Activated CD4-positive, alpha-beta memory T cell treated with anti-CD3 and anti-CD28 coated beads, Interleukin-2, amount 10 ng/mL, durations not matched to agents 7 days and 5 days (primary cell): ENCODE results near the gene ARHGAP6. TPM values are rescaled to one million over a fixed set of nuclear protein-coding genes. Genes with fewer than 3 reads are reported as not detected.

ENCODE experiments used
- CTCF ChIA-PET: fragments of 350-600 bp; sonication (Branson Sonifier 250); formaldehyde crosslinking; loops from one replicate; lab custom pipeline; 2021; ENCODE audit warnings: antibody characterized with exemption, inconsistent platforms; lab: Charles Lee
- POLR2A ChIA-PET: fragments of 350-600 bp; sonication (Branson Sonifier 250); formaldehyde crosslinking; loops from one replicate; lab custom pipeline; 2021; ENCODE audit warnings: antibody characterized with exemption; lab: Charles Lee
- DNase-seq: peaks from one replicate; pipeline ENCODE4 v3.0.0-alpha.2; 2020
- H3K27ac Mint-ChIP-seq: one replicate; pipeline ENCODE4 v1.8.0; 2021; ENCODE audit warnings: mild to moderate bottlenecking, mixed read lengths
- H3K27me3 Mint-ChIP-seq: one replicate; pipeline ENCODE4 v1.8.0; 2021; ENCODE audit warnings: mixed read lengths
- H3K36me3 Mint-ChIP-seq: one replicate; pipeline ENCODE4 v1.8.0; 2021; ENCODE audit warnings: low read depth, mixed read lengths
- H3K4me1 Mint-ChIP-seq: one replicate; pipeline ENCODE4 v1.8.0; 2021; ENCODE audit warnings: mixed read lengths
- H3K4me3 Mint-ChIP-seq: one replicate; pipeline ENCODE4 v1.8.0; 2021; ENCODE audit warnings: mild to moderate bottlenecking, mixed read lengths
- H3K9me3 Mint-ChIP-seq: one replicate; pipeline ENCODE4 v1.8.0; 2021; ENCODE audit warnings: mixed read lengths
- total RNA-seq, 2 experiments: library from RNA; stranded (reverse); gene quantifications; one replicate each; pipeline ENCODE4 v1.2.3, GENCODE V29; 2021

ARHGAP6 gene
- total RNA-seq, 2 experiments from 2014 or later = not detected

GRCh38 chrX:11185861-11186260 is 479.9 kb downstream of the ARHGAP6 start:
- H3K9me3 Mint-ChIP-seq = no peaks in the 10 kb centered on the region
- ChIA-PET CTCF (no interaction called here), POLR2A (no interaction called here)
- H3K4me1 Mint-ChIP-seq = no peaks in the 10 kb centered on the region
- DNase-seq = no peak
- H3K4me3 Mint-ChIP-seq = no peak overlapping the region
- no peaks in the 10 kb centered on the region for H3K27me3 Mint-ChIP-seq
- H3K36me3 Mint-ChIP-seq = no peaks in the 10 kb centered on the region
- H3K27ac Mint-ChIP-seq = no peak overlapping the region

GRCh38 chrX:11180571-11180970 is 485.1 kb downstream of the ARHGAP6 start:
- no peaks in the 10 kb centered on the region for H3K36me3 Mint-ChIP-seq
- H3K27me3 Mint-ChIP-seq = no peaks in the 10 kb centered on the region
- POLR2A ChIA-PET = no interaction called here
- H3K27ac Mint-ChIP-seq = no peak overlapping the region
- DNase-seq = no peak
- H3K4me3 Mint-ChIP-seq = no peak overlapping the region
- no peaks in the 10 kb centered on the region for H3K9me3 Mint-ChIP-seq
- no peaks in the 10 kb centered on the region for H3K4me1 Mint-ChIP-seq
- CTCF ChIA-PET = no interaction called here

- Mint-ChIP-seq H3K4me3 (no peak overlapping the region), H3K9me3 (no peaks in the 10 kb centered on the region), H3K27me3 (peaks cover 1% of the 10 kb centered on the region), H3K27ac (no peak overlapping the region), H3K4me1 (no peaks in the 10 kb centered on the region), H3K36me3 (no peaks in the 10 kb centered on the region)
- ChIA-PET CTCF (no interaction called here), POLR2A (no interaction called here)
- DNase-seq = no peak
These were observed 493.3 kb downstream of the ARHGAP6 start for GRCh38 chrX:11172415-11172814.

- POLR2A ChIA-PET = no interaction called here
- no peak overlapping the region for H3K4me3 Mint-ChIP-seq
- no peaks in the 10 kb centered on the region for H3K4me1 Mint-ChIP-seq
- peaks cover 1% of the 10 kb centered on the region for H3K27me3 Mint-ChIP-seq
- H3K27ac Mint-ChIP-seq = no peak overlapping the region
- CTCF ChIA-PET = no interaction called here
- H3K36me3 Mint-ChIP-seq = no peaks in the 10 kb centered on the region
- no peak for DNase-seq
- H3K9me3 Mint-ChIP-seq = no peaks in the 10 kb centered on the region
These were observed 493.8 kb downstream of the ARHGAP6 start for GRCh38 chrX:11171956-11172355.

- Mint-ChIP-seq H3K4me3 (no peak overlapping the region), H3K4me1 (no peaks in the 10 kb centered on the region), H3K36me3 (no peaks in the 10 kb centered on the region), H3K27me3 (no peaks in the 10 kb centered on the region), H3K9me3 (no peaks in the 10 kb centered on the region), H3K27ac (no peak overlapping the region)
- ChIA-PET CTCF (no interaction called here), POLR2A (no interaction called here)
- no peak for DNase-seq
These were observed 501.3 kb downstream of the ARHGAP6 start for GRCh38 chrX:11164433-11164832.

- ChIA-PET CTCF (no interaction called here), POLR2A (no interaction called here)
- Mint-ChIP-seq H3K27me3 (no peaks in the 10 kb centered on the region), H3K4me1 (no peaks in the 10 kb centered on the region), H3K27ac (no peak overlapping the region), H3K9me3 (no peaks in the 10 kb centered on the region), H3K4me3 (no peak overlapping the region), H3K36me3 (no peaks in the 10 kb centered on the region)
- no peak for DNase-seq
These were observed 506.6 kb downstream of the ARHGAP6 start for GRCh38 chrX:11159149-11159548.

GRCh38 chrX:11151799-11152559 is 513.7 kb downstream of the ARHGAP6 start:
- H3K9me3 Mint-ChIP-seq = no peaks in the 10 kb centered on the region
- ChIA-PET POLR2A (no interaction called here), CTCF (no interaction called here)
- H3K36me3 Mint-ChIP-seq = no peaks in the 10 kb centered on the region
- H3K27me3 Mint-ChIP-seq = peaks cover 1% of the 10 kb centered on the region
- H3K27ac Mint-ChIP-seq = no peak overlapping the region
- H3K4me1 Mint-ChIP-seq = no peaks in the 10 kb centered on the region
- DNase-seq = no peak
- no peak overlapping the region for H3K4me3 Mint-ChIP-seq

- POLR2A ChIA-PET = no interaction called here
- no peak overlapping the region for H3K4me3 Mint-ChIP-seq
- H3K27ac Mint-ChIP-seq = no peak overlapping the region
- peaks cover 2% of the 10 kb centered on the region for H3K4me1 Mint-ChIP-seq
- H3K36me3 Mint-ChIP-seq = no peaks in the 10 kb centered on the region
- no peaks in the 10 kb centered on the region for H3K9me3 Mint-ChIP-seq
- DNase-seq = no peak
- H3K27me3 Mint-ChIP-seq = peaks cover 1% of the 10 kb centered on the region
- CTCF ChIA-PET = no interaction called here
These were observed 517.3 kb downstream of the ARHGAP6 start for GRCh38 chrX:11148401-11148800.

- no peaks in the 10 kb centered on the region for H3K9me3 Mint-ChIP-seq
- peaks cover under 1% of the 10 kb centered on the region for H3K27me3 Mint-ChIP-seq
- H3K4me1 Mint-ChIP-seq = peaks cover 2% of the 10 kb centered on the region
- H3K36me3 Mint-ChIP-seq = no peaks in the 10 kb centered on the region
- no peak overlapping the region for H3K4me3 Mint-ChIP-seq
- CTCF ChIA-PET = no interaction called here
- POLR2A ChIA-PET = no interaction called here
- no peak overlapping the region for H3K27ac Mint-ChIP-seq
- no peak for DNase-seq
These were observed 519.3 kb downstream of the ARHGAP6 start for GRCh38 chrX:11146411-11146810.

GRCh38 chrX:11143931-11144678 is 521.6 kb downstream of the ARHGAP6 start:
- H3K27ac Mint-ChIP-seq = no peak overlapping the region
- ChIA-PET CTCF (no interaction called here), POLR2A (no interaction called here)
- H3K9me3 Mint-ChIP-seq = no peaks in the 10 kb centered on the region
- H3K4me3 Mint-ChIP-seq = no peak overlapping the region
- H3K27me3 Mint-ChIP-seq = peaks cover 4% of the 10 kb centered on the region
- peaks cover 2% of the 10 kb centered on the region for H3K4me1 Mint-ChIP-seq
- DNase-seq = peak; percentile 41
- no peaks in the 10 kb centered on the region for H3K36me3 Mint-ChIP-seq

- no peaks in the 10 kb centered on the region for H3K4me1 Mint-ChIP-seq
- no peak overlapping the region for H3K27ac Mint-ChIP-seq
- peaks cover 6% of the 10 kb centered on the region for H3K27me3 Mint-ChIP-seq
- H3K36me3 Mint-ChIP-seq = no peaks in the 10 kb centered on the region
- no peak overlapping the region for H3K4me3 Mint-ChIP-seq
- no peak for DNase-seq
- CTCF ChIA-PET = no interaction called here
- no peaks in the 10 kb centered on the region for H3K9me3 Mint-ChIP-seq
- POLR2A ChIA-PET = no interaction called here
These were observed 527.0 kb downstream of the ARHGAP6 start for GRCh38 chrX:11138498-11139390.

- no peaks in the 10 kb centered on the region for H3K4me1 Mint-ChIP-seq
- H3K27me3 Mint-ChIP-seq = peaks cover 6% of the 10 kb centered on the region
- CTCF ChIA-PET = interaction anchor here (0.7 to 1.8 kb wide), 2 partner anchors 941 to 948 kb away, joined by 3 to 6 read pairs; no protein-coding TSS in a partner anchor
- POLR2A ChIA-PET = no interaction called here
- no peak overlapping the region for H3K27ac Mint-ChIP-seq
- H3K4me3 Mint-ChIP-seq = no peak overlapping the region
- no peaks in the 10 kb centered on the region for H3K9me3 Mint-ChIP-seq
- no peaks in the 10 kb centered on the region for H3K36me3 Mint-ChIP-seq
- DNase-seq = no peak
These were observed 528.1 kb downstream of the ARHGAP6 start for GRCh38 chrX:11137543-11138139.
